ENCODE measurements around the gene CCNE1. TPM values are rescaled to one million over a fixed set of nuclear protein-coding genes. Genes with fewer than 3 reads are reported as not detected.
"Not testable (repeated sequence)": the region's sequence is repeated elsewhere in the genome, so short reads cannot be mapped to it uniquely, and the experiment has no call there.

Gene CCNE1
- total and polyA plus RNA-seq, 2 of the 13 experiments (the other 11 are each of a cell fraction or from before 2014, with no cell fraction given) = 16.0 to 50.6 TPM

DNA sequence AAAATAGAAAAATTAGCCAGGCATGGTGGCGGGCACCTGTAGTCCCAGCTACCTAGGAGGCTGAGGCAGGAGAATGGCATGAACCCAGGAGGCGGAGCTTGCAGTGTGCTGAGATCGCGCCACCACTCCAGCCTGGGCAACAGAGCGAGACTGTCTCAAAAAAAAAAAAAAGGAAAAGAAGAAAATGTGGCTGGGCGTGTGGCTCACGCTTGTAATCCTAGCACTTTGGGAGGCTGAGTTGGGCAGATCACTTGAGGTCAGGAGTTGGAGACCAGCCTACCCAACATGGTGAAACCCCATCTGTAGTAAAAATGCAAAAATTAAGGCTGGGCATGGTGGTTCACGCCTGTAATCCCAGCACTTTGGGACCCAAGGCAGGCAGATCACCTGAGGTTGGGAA is 13.5 kb downstream of the CCNE1 start:
- CTCF ChIA-PET (ENCODE audit: low intra/inter-chr PET ratio, low total read pairs); H3K79me2 ChIP-seq (ENCODE audit: insufficient read depth, low read length); H3K9ac ChIP-seq (ENCODE audit: insufficient read depth, low read depth, low read length); H3K4me3 ChIP-seq (replicated peaks in 1 of 3; ENCODE audit: insufficient read depth in 1 of 3, low read depth in 2 of 3, low read length in 3 of 3); DNase-seq (ENCODE audit: low spot score); H4K20me1 ChIP-seq (ENCODE audit: insufficient read depth, low read length); FAIRE-seq; intact Hi-C loops (cut with micrococcal nuclease; ENCODE audit: unreplicated experiment); H3K9me3 ChIP-seq (ENCODE audit: low read length); H3K4me2 ChIP-seq (ENCODE audit: low read depth, low read length); in situ Hi-C loops (cut with HindIII; ENCODE audit: extremely low pct_ligation_motif_present, low pct_unique_long_range_greater_than_20kb); BruUV-seq (replicated peaks); H3K27ac ChIP-seq (ENCODE audit: extremely low read length, insufficient read depth, low read length); H3K4me1 ChIP-seq (ENCODE audit: insufficient read depth, low read length); ATAC-seq; H3K27me3 ChIP-seq (ENCODE audit: control insufficient read depth in 1 of 2, insufficient read depth in 2 of 2, low read length in 2 of 2); POLR2A ChIA-PET; H2AFZ ChIP-seq (ENCODE audit: low read length): not testable (repeated sequence)
- peaks cover 4 to 15% of the 10 kb centered on the region in 2 experiments; a peak in 4 of 5 replicates for H3K36me3 ChIP-seq (replicated peaks in 1 of 2; ENCODE audit: control insufficient read depth in 1 of 2, insufficient read depth in 2 of 2, low read length in 2 of 2)
- WGBS (ENCODE audit: low lambda C conversion rate) = 96% methylated on average over 7 of the region's 8 CpGs

GRCh38 chr19:29831041-29831548 is 19.3 kb downstream of the CCNE1 start:
- no peak for DNase-seq (ENCODE audit: low spot score)
- intact Hi-C loops (cut with micrococcal nuclease; ENCODE audit: unreplicated experiment) (no loop called here), in situ Hi-C loops (cut with HindIII; ENCODE audit: extremely low pct_ligation_motif_present, low pct_unique_long_range_greater_than_20kb) (no loop called here)
- TF ChIP-seq ZBTB7B (CRISPR knock-in tag; IDR thresholded peaks at IDR 0.05) (no peak), ZSCAN20 (CRISPR knock-in tag; IDR thresholded peaks at IDR 0.05; ENCODE audit: borderline replicate concordance) (no peak), ZNF232 (CRISPR knock-in tag; IDR thresholded peaks at IDR 0.05; ENCODE audit: borderline replicate concordance) (no peak), ZNF839 (CRISPR knock-in tag; IDR thresholded peaks at IDR 0.05; ENCODE audit: borderline replicate concordance) (no peak), FOXO1 (CRISPR knock-in tag; IDR thresholded peaks at IDR 0.05) (no peak), BRD4 (CRISPR knock-in tag; IDR thresholded peaks at IDR 0.05) (no peak), RAD21 (CRISPR knock-in tag; IDR thresholded peaks at IDR 0.05) (no peak), ZNF101 (CRISPR knock-in tag; IDR thresholded peaks at IDR 0.05; ENCODE audit: borderline replicate concordance, low read depth) (no peak), PPARG (CRISPR knock-in tag; conservative IDR thresholded peaks at IDR 0.05) (no peak), ZNF326 (CRISPR knock-in tag; IDR thresholded peaks at IDR 0.05; ENCODE audit: borderline replicate concordance) (no peak), ZNF773 (CRISPR knock-in tag; IDR thresholded peaks at IDR 0.05; ENCODE audit: borderline replicate concordance) (no peak)
- TF ChIP-seq, protein P1, sequence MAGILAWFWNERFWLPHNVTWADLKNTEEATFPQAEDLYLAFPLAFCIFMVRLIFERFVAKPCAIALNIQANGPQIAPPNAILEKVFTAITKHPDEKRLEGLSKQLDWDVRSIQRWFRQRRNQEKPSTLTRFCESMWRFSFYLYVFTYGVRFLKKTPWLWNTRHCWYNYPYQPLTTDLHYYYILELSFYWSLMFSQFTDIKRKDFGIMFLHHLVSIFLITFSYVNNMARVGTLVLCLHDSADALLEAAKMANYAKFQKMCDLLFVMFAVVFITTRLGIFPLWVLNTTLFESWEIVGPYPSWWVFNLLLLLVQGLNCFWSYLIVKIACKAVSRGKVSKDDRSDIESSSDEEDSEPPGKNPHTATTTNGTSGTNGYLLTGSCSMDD (CRISPR knock-in tag; IDR thresholded peaks at IDR 0.05) = no peak
- TF ChIP-seq, protein P2, sequence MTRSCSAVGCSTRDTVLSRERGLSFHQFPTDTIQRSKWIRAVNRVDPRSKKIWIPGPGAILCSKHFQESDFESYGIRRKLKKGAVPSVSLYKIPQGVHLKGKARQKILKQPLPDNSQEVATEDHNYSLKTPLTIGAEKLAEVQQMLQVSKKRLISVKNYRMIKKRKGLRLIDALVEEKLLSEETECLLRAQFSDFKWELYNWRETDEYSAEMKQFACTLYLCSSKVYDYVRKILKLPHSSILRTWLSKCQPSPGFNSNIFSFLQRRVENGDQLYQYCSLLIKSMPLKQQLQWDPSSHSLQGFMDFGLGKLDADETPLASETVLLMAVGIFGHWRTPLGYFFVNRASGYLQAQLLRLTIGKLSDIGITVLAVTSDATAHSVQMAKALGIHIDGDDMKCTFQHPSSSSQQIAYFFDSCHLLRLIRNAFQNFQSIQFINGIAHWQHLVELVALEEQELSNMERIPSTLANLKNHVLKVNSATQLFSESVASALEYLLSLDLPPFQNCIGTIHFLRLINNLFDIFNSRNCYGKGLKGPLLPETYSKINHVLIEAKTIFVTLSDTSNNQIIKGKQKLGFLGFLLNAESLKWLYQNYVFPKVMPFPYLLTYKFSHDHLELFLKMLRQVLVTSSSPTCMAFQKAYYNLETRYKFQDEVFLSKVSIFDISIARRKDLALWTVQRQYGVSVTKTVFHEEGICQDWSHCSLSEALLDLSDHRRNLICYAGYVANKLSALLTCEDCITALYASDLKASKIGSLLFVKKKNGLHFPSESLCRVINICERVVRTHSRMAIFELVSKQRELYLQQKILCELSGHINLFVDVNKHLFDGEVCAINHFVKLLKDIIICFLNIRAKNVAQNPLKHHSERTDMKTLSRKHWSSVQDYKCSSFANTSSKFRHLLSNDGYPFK (CRISPR knock-in tag; IDR thresholded peaks at IDR 0.05; ENCODE audit: borderline replicate concordance) = no peak
- POLR2A ChIA-PET = no interaction called here
- no TSS peak for BruUV-seq (replicated peaks)
- Histone ChIP-seq H2AFZ (ENCODE audit: low read length) (no peak overlapping the region), H3K4me1 (ENCODE audit: insufficient read depth, low read length) (no peaks in the 10 kb centered on the region), H3K9ac (ENCODE audit: insufficient read depth, low read depth, low read length) (no peak overlapping the region), H3K79me2 (ENCODE audit: insufficient read depth, low read length) (no peaks in the 10 kb centered on the region), H4K20me1 (ENCODE audit: insufficient read depth, low read length) (no peaks in the 10 kb centered on the region), H3K4me3 (replicated peaks in 1 of 3; ENCODE audit: insufficient read depth in 1 of 3, low read depth in 2 of 3, low read length in 3 of 3) (no peak overlapping the region), H3K27me3 (ENCODE audit: control insufficient read depth in 1 of 2, insufficient read depth in 2 of 2, low read length in 2 of 2) (peaks cover 0 to 11% of the 10 kb centered on the region in 2 experiments; a peak in 2 of 5 replicates), H3K4me2 (ENCODE audit: low read depth, low read length) (no peak overlapping the region), H3K36me3 (replicated peaks in 1 of 2; ENCODE audit: control insufficient read depth in 1 of 2, insufficient read depth in 2 of 2, low read length in 2 of 2) (no peaks in the 10 kb centered on the region), H3K27ac (ENCODE audit: extremely low read length, insufficient read depth, low read length) (no peak overlapping the region), H3K9me3 (ENCODE audit: low read length) (no peaks in the 10 kb centered on the region)
- WGBS (ENCODE audit: low lambda C conversion rate) = 23% methylated on average over 12 of the region's 12 CpGs
- FAIRE-seq = no peak
- CTCF ChIA-PET (ENCODE audit: low intra/inter-chr PET ratio, low total read pairs) = no interaction called here
- ATAC-seq = no peak; the same call in 2 of the 3 replicates
